ENCODE data around the gene PBRM1.
"Not testable (repeated sequence)": the region's sequence is repeated elsewhere in the genome, so short reads cannot be mapped to it uniquely, and the experiment has no call there.

The PBRM1 gene

GRCh38 chr3:52685709-52686691, at the start of gene PBRM1, which contains the start of gene GNL3:
TSS of gene PBRM1 (minus strand) at chr3:52685913.
TSS of gene GNL3 (plus strand) at chr3:52686032. CDS start at chr3:52686093, 61 bp downstream.
- peak; percentile 89 for DNase-seq (ENCODE audit: low read depth)

GRCh38 chr3:52733256-52733891, 47.7 kb upstream of the PBRM1 start:
- no peak for DNase-seq (ENCODE audit: low read depth)

- no peak for DNase-seq (ENCODE audit: low read depth)
Observed at GRCh38 chr3:52731590-52731989, 45.9 kb upstream of the PBRM1 start.

DNA sequence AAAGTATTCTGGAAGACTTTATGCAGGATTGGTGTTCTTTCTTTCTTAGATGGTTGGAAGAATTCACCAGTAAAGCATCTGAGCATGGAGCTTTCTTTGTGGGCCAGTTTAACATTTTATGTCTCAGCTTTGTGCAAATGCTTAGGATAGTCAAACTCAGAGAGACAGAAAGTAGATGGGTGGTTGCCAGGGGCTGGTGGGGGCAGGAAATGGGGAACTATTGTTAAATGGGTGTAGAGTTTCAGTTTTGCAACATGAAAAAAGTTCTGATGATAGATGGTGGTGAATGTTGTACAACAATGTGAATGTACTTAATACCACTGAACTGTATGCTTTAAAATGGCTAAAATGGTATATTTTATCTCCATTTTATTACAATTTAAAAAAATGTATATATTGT, 45.0 kb upstream of the PBRM1 start:
- no peak for DNase-seq (ENCODE audit: low read depth)

DNA sequence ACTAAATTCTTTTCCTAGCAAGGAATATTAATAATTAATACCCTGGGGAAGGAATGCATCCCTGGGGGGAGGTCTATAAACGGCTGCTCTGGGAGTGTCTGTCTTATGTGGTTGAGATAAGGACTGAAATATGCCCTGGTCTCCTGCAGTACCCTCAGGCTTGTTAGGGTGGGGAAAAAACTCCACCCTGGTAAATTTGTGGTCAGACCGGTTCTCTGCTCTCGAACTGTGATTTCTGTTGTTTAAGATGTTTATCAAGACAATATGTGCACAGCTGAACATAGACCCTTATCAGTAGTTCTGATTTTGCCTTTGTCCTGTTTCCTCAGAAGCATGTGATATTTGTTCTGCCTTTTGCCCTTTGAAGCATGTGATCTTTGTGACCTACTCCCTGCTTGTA, 43.0 kb upstream of the PBRM1 start:
- not testable (repeated sequence) for DNase-seq (ENCODE audit: low read depth)

GRCh38 chr3:52724511-52724910, 38.8 kb upstream of the PBRM1 start:
- no peak for DNase-seq (ENCODE audit: low read depth)

DNA sequence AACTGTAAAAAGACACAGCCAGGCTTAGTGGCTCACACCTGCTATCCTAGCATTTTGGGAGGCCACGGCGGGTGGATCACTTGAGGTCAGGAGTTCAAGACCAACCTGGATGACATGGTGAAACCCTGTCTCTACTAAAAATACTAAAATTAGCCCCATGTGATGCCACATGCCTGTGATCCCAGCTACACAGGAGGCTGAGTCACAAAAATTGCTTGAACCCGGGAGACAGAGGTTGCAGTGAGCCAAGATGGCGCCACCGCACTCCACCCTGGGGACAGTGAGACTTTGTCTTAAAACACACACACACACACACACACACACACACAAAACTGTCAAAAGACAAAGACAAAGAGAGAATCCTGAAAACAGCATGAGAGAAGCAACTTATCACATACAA, 38.2 kb upstream of the PBRM1 start:
- no peak for DNase-seq (ENCODE audit: low read depth)

GRCh38 chr3:52722491-52722890, 36.8 kb upstream of the PBRM1 start:
- DNase-seq (ENCODE audit: low read depth) = no peak

- no peak for DNase-seq (ENCODE audit: low read depth)
Observed at GRCh38 chr3:52721730-52722008, 36.0 kb upstream of the PBRM1 start.

DNA sequence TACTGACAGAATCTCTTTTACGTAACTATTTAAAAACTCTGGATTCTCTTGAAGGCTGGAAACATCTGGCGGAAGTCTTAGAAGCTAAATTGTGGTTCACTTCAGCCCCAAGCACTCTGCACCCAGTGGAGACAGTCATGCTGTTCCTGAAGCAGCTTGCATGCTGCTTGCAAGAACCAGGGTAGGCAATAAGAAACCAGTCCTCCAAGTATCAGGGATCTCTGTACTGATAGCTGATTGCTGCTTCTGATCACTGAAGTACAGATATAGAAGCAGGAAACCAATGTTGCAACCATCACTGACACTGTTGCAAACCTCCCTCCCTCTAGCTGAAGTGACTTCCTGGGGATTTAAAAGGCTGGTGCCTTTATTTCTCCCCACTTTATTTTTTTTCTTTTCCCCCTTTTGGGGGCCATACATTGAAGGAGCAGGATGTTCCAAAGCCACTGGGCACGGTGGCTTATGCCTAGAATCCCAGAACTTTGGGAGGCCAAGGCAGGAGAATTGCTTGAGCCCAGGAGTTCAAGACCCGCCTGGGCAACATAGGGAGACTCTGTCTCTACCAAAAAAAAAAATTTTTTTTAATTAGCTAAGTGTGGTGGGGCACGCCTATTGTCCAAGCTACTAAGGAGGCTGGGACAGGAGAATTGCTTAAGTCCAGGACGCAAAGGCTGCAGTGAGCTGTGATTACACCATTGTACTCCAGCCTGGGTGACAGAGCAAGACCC, 35.5 kb upstream of the PBRM1 start:
- no peak for DNase-seq (ENCODE audit: low read depth)

- no peak for DNase-seq (ENCODE audit: low read depth)
Observed at GRCh38 chr3:52719618-52720017, 33.9 kb upstream of the PBRM1 start.

DNA sequence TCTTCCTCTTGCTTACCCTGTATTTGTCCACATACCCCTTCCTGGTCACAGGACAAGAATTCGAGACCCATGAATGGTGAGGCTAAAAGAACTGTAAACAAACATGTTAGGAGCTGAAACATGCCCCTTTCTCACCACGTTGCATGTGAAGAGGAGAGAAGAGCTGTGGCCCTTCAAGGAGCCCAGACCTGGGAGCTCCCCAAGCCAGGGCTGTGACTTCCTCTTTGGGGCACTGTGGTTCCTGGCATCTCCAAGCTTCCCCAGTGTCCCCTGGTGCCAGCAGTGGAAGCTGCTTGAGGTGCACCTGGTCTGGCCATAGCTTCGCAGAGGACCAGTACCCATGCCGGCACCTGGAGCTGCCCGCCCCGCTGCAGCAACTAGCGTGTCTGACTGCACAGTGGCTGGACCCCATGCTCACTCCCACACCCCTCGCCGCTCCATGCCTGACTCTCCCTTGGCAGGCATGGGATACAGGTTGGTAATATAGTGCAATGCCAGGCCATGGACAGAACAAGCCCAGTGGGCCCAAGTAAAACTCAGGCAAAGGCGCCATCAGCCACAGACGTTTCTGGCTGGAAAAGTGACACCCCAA, 30.1 kb upstream of the PBRM1 start:
- no peak for DNase-seq (ENCODE audit: low read depth)

DNA sequence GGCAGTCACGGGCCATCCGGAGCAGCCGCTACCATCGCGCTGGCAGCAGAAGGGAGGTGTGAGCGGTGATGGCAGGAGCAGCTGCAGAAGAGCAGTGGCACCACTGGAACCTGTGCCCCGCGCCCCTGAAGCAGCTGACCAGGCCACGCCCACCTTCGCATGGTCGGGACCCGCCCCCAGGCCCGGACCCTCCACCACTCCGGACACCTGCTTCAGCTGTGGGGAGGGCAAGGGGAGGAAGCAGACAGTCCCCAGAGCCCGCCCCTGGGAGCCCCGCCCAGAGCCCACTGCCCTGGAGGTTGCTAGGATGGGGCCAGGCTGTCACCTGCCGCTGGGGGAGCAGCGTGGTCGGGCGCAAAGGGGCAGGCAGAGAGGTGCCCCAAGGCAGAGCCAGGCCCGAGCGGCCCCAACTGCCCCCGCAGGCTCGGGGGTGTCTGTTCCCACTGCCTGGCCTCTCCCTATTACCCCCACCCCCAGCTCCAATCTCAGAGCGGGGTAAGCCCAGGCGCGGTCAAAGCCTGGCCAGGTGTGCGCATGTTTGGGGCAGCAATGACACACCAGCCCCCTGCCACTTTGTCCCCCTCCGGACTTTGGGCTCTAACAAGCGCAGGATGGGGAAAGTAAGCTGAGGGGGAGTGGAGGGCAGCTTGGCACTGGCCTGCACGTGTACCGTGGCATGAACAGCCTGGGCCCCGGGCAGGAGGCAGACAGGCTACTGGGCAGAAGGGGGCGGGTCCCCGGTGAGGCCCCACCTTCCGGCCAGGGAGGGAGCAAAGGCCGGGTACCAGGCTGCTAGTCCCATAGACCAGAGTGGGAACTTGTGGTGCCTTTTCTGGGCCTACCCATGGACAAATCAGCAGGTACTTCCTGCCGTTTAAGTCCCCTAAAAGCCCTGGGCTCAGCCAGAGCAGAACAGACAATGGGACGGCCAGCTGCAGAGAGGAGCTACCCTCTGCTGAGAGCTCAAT, 28.9 kb upstream of the PBRM1 start:
- DNase-seq (ENCODE audit: low read depth) = no peak

- no peak for DNase-seq (ENCODE audit: low read depth)
Observed at GRCh38 chr3:52712291-52713212, 26.8 kb upstream of the PBRM1 start.

- DNase-seq (ENCODE audit: low read depth) = no peak
Observed at GRCh38 chr3:52710512-52710911, 24.8 kb upstream of the PBRM1 start.

DNA sequence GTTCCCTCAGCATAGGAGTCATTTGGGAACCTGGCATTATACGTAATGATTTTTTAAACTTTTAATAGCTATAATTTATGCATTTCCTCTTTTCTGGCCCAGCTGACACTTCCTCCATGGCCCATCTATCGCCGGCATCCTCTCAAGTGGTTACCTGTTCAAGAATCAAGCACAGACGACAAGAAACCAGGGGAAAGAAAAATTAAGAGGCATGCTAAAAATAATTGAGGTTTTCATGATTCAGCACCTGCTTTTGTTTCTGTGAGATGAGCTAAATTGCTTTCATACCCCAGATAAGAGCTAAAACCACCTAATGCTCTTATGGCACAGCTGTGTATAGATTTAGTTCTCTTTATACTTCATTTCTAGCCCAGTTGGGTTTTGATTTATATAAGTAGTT, 21.9 kb upstream of the PBRM1 start:
- DNase-seq (ENCODE audit: low read depth) = no peak

- DNase-seq (ENCODE audit: low read depth) = peak; percentile 78
Observed at GRCh38 chr3:52705688-52706686, 20.3 kb upstream of the PBRM1 start, which contains the start of the genes GLT8D1 and SPCS1. TSS of gene GLT8D1 (minus strand) at chr3:52705791. CDS start at chr3:52700460, 5,331 bp downstream. TSS of gene SPCS1 (plus strand) at chr3:52706106. CDS start at chr3:52706247, 141 bp downstream.

DNA sequence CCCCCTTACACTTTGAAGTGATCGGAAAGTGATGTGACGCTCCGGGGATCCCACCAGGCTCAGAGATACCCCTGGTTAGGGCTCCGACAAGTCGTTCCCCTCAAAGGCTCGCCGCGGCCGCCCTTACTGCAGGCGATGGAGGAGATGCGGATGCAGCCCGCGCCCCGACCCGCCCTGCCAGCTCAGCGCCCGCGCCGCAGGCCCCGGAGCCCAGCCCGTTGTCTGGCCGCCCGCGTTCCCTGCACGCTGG, 19.6 kb upstream of the PBRM1 start:
- no peak for DNase-seq (ENCODE audit: low read depth)

Measured in activated T-helper 1 cell treated with Interleukin-2 at 50 U/mL for 16 hours (primary cell).